HG02623 (cell line): ENCODE results near the gene GAN.

ENCODE experiments used
- ATAC-seq: cut with Tn5 transposase; IDR thresholded peaks from one replicate; pipeline ENCODE4 v1.9.1; 2021; ENCODE audit warnings: moderate library complexity; ENCODE audit not compliant: unreplicated experiment

GAN gene

GRCh38 chr16:81349608-81350305 lies 35.0 kb downstream of the GAN start:
- no peak for ATAC-seq

- no peak for ATAC-seq
Observed at GRCh38 chr16:81350306-81350615, 35.5 kb downstream of the GAN start.

- no peak for ATAC-seq
Observed at GRCh38 chr16:81353895-81354294, 39.1 kb downstream of the GAN start.

GRCh38 chr16:81357711-81358260 lies 43.0 kb downstream of the GAN start:
- no peak for ATAC-seq

- ATAC-seq, result no peak
Observed at GRCh38 chr16:81358860-81359259, 44.1 kb downstream of the GAN start.

- ATAC-seq, result no peak
Observed at GRCh38 chr16:81360135-81360534, 45.4 kb downstream of the GAN start.

GRCh38 chr16:81365731-81366130 lies 51.0 kb downstream of the GAN start:
- no peak for ATAC-seq

- no peak for ATAC-seq
Observed at GRCh38 chr16:81366316-81366932, 51.7 kb downstream of the GAN start.

- ATAC-seq, result no peak
Observed at GRCh38 chr16:81367821-81368220, 53.1 kb downstream of the GAN start.

- ATAC-seq, result no peak
Observed at GRCh38 chr16:81369888-81370504, 55.2 kb downstream of the GAN start.

GRCh38 chr16:81371106-81371505 lies 56.3 kb downstream of the GAN start:
- ATAC-seq, result no peak

GRCh38 chr16:81374550-81374949 lies 59.8 kb downstream of the GAN start:
- ATAC-seq, result no peak

- ATAC-seq, result no peak
Observed at GRCh38 chr16:81376880-81377279, 62.1 kb downstream of the GAN start.

GRCh38 chr16:81378049-81378448 lies 63.3 kb downstream of the GAN start:
- ATAC-seq, result no peak

GRCh38 chr16:81380932-81381331 lies 66.2 kb downstream of the GAN start:
- no peak for ATAC-seq

GRCh38 chr16:81384006-81384405 lies 69.2 kb downstream of the GAN start:
- no peak for ATAC-seq

- no peak for ATAC-seq
Observed at GRCh38 chr16:81385031-81385756, 70.4 kb downstream of the GAN start.

- ATAC-seq, result no peak
Observed at GRCh38 chr16:81388357-81388756, 73.6 kb downstream of the GAN start.

- no peak for ATAC-seq
Observed at GRCh38 chr16:81390840-81391239, 76.1 kb downstream of the GAN start.

GRCh38 chr16:81392011-81392410 lies 77.2 kb downstream of the GAN start:
- ATAC-seq, result no peak

GRCh38 chr16:81394416-81394815 lies 79.7 kb downstream of the GAN start:
- ATAC-seq, result no peak
